Neuronal stem cell (in vitro differentiated cells): ENCODE measurements around the gene OR52B2.

ENCODE experiments used
- DNase-seq: peaks from one replicate; pipeline ENCODE4 v3.0.0-alpha.2; 2013; ENCODE audit warnings: low spot score
- H2AFZ ChIP-seq: one replicate; pipeline ENCODE4 v1.6.1; 2013; ENCODE audit warnings: mild to moderate bottlenecking, low read length, inconsistent platforms
- H2AK5ac ChIP-seq: 2 replicates; pipeline ENCODE4 v1.6.1; 2013; ENCODE audit warnings: low read depth, mild to moderate bottlenecking, inconsistent platforms, low read length, moderate library complexity, mixed read lengths
- H2BK120ac ChIP-seq: 2 replicates; pipeline ENCODE4 v1.6.1; 2013; ENCODE audit warnings: low read depth, mild to moderate bottlenecking, inconsistent platforms, low read length, moderate library complexity, mixed read lengths
- H2BK12ac ChIP-seq: one replicate; pipeline ENCODE4 v1.6.1; 2013; ENCODE audit warnings: low read length, inconsistent platforms
- H2BK15ac ChIP-seq: 2 replicates; pipeline ENCODE4 v1.6.1; 2013; ENCODE audit warnings: mild to moderate bottlenecking, low read length, inconsistent platforms, mixed read lengths
- H2BK5ac ChIP-seq: one replicate; pipeline ENCODE4 v1.6.1; 2013; ENCODE audit warnings: inconsistent platforms, mild to moderate bottlenecking, low read length, moderate library complexity
- H3K14ac ChIP-seq: one replicate; pipeline ENCODE4 v1.6.1; 2013; ENCODE audit warnings: low read length, inconsistent platforms
- H3K18ac ChIP-seq: 2 replicates; pipeline ENCODE4 v1.6.1; 2013; ENCODE audit warnings: low read length, inconsistent platforms
- H3K23ac ChIP-seq: 2 replicates; pipeline ENCODE4 v1.6.1; 2013; ENCODE audit warnings: low read depth, mild to moderate bottlenecking, mixed read lengths, low read length, inconsistent platforms; ENCODE audit not compliant: poor library complexity
- H3K27ac ChIP-seq: replicated peaks from 3 replicates; pipeline ENCODE4 v1.5.1; 2013; ENCODE audit warnings: low read length, inconsistent platforms
- H3K27me3 ChIP-seq, 3 experiments: 2 replicates each; pipeline ENCODE4 v1.6.1; 2013; ENCODE audit warnings: low read length in 3 of 3, mild to moderate bottlenecking in 2 of 3, inconsistent platforms in 1 of 3, low read depth in 1 of 3, mixed read lengths in 1 of 3, moderate library complexity in 1 of 3; ENCODE audit not compliant: control insufficient read depth in 3 of 3, insufficient read depth in 3 of 3
- H3K36me3 ChIP-seq, 2 donors: replicated peaks in 1 of 2; 2 replicates each; pipeline ENCODE4 v1.6.1; 2013; ENCODE audit warnings: low read length in 2 of 2; ENCODE audit not compliant: control insufficient read depth in 2 of 2, insufficient read depth in 2 of 2
- H3K4ac ChIP-seq: 2 replicates; pipeline ENCODE4 v1.6.1; 2013; ENCODE audit warnings: inconsistent platforms, mild to moderate bottlenecking, low read length, moderate library complexity
- H3K4me1 ChIP-seq, 2 donors: 1 replicate in 1 of 2; 2 replicates in 1 of 2; pipeline ENCODE4 v1.6.1; 2013; ENCODE audit warnings: low read length in 2 of 2, low read depth in 1 of 2; ENCODE audit not compliant: control insufficient read depth in 2 of 2, insufficient read depth in 1 of 2
- H3K4me2 ChIP-seq: one replicate; pipeline ENCODE4 v1.6.1; 2013; ENCODE audit warnings: mild to moderate bottlenecking, low read length, inconsistent platforms; ENCODE audit not compliant: insufficient read depth, poor library complexity, severe bottlenecking
- H3K4me3 ChIP-seq, 2 donors: 2 replicates each; pipeline ENCODE4 v1.5.1; 2013; ENCODE audit warnings: low read length in 2 of 2, mild to moderate bottlenecking in 2 of 2, inconsistent platforms in 1 of 2, moderate library complexity in 1 of 2
- H3K79me1 ChIP-seq: one replicate; pipeline ENCODE4 v1.6.1; 2013; ENCODE audit warnings: low read depth, mild to moderate bottlenecking, inconsistent platforms, low read length, moderate library complexity
- H3K9ac ChIP-seq: one replicate; pipeline ENCODE4 v1.6.1; 2013; ENCODE audit warnings: mild to moderate bottlenecking, low read depth, low read length, inconsistent platforms; ENCODE audit not compliant: poor library complexity
- H3K9me3 ChIP-seq, 2 donors: replicated peaks in 1 of 2; 2 replicates each; pipeline versions ENCODE3 to v1.6.1; 2013; ENCODE audit warnings: low read length in 2 of 2, mild to moderate bottlenecking in 2 of 2, inconsistent platforms in 1 of 2, low read depth in 1 of 2, mixed read lengths in 1 of 2, moderate library complexity in 1 of 2; ENCODE audit not compliant: control insufficient read depth in 2 of 2, insufficient read depth in 1 of 2
- H4K8ac ChIP-seq: one replicate; pipeline ENCODE4 v1.6.1; 2013; ENCODE audit warnings: low read depth, mild to moderate bottlenecking, inconsistent platforms, low read length, moderate library complexity
- H4K91ac ChIP-seq: one replicate; pipeline ENCODE4 v1.6.1; 2013; ENCODE audit warnings: low read length, low read depth, mild to moderate bottlenecking, inconsistent platforms; ENCODE audit not compliant: poor library complexity
- WGBS, 2 donors: extraction: QIAGEN DNeasy Blood & Tissue Kit; methylation state at CpG; one replicate each; pipeline ENCODE4 v1.1.7; 2013; ENCODE audit warnings: missing lambda C conversion rate in 2 of 2, mixed read lengths in 1 of 2; ENCODE audit not compliant: insufficient read length in 2 of 2, insufficient replicate concordance in 1 of 2; ENCODE audit errors: extremely low coverage in 2 of 2; 5-methylcytosine and 5-hydroxymethylcytosine counted together

OR52B2 gene

DNA sequence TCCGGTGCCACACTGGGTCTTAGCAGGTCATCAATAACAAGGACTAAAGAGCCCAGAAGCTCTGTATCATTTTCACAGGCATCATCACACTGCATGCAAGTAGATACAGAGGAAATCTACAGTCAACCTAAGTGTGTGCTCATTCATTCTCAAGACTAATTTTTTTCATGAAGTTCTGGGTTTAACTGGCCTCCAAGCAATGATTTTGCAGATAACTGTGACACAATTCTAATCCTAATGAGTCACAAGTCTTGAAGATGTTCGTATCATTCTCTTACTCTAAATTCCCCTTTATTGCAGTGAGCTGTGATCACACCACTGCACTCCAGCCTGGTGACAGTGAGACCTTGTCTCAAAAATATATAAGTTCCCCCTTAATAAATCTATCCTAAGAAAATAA is 31.4 kb upstream of the OR52B2 start:
- Histone ChIP-seq H3K4me3 (no peak overlapping the region), H2BK5ac (no peak overlapping the region), H3K4me2 (no peak overlapping the region), H4K91ac (no peak overlapping the region), H3K79me1 (no peaks in the 10 kb centered on the region), H3K4ac (no peak overlapping the region), H3K23ac (no peak overlapping the region), H4K8ac (no peak overlapping the region), H3K9ac (no peak overlapping the region), H2BK120ac (no peak overlapping the region), H2AK5ac (no peak overlapping the region), H3K4me1 (no peaks in the 10 kb centered on the region), H3K18ac (no peak overlapping the region), H3K27me3 (no peaks in the 10 kb centered on the region), H3K9me3 (no peaks in the 10 kb centered on the region), H3K27ac (no peak overlapping the region), H3K14ac (no peak overlapping the region), H3K36me3 (peaks cover 0 to 22% of the 10 kb centered on the region in 2 donors), H2BK15ac (no peak overlapping the region), H2AFZ (no peak overlapping the region), H2BK12ac (no peak overlapping the region)
- WGBS, 2 donors, result no CpG with 5 or more reads among the region's 2 CpGs
- DNase-seq, result no peak

DNA sequence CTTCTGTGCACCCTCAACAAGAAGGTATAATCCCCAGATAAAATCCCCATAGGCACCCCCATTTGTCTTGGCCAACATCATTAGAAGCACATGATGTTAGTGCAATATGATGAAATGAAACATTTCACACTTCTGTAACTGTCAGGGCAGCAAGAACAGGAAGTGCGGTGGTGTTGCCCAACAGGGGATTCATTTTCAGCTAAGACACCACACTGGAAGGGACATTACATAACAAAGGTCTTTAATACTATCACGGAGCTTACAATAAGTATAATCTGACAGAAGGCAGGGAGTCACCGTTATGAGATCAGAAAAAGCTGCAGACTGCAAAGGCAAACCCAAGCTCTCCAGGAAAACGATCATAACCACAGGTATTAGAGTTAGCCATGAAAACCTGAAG is 30.8 kb upstream of the OR52B2 start:
- Histone ChIP-seq H3K4me2 (no peak overlapping the region), H3K4me3 (no peak overlapping the region), H3K27ac (no peak overlapping the region), H3K79me1 (no peaks in the 10 kb centered on the region), H3K23ac (no peak overlapping the region), H3K18ac (no peak overlapping the region), H3K14ac (no peak overlapping the region), H3K27me3 (peaks cover 0 to 3% (median 0%) of the 10 kb centered on the region in 3 experiments), H2BK120ac (no peak overlapping the region), H2AK5ac (no peak overlapping the region), H3K4ac (no peak overlapping the region), H3K9me3 (no peaks in the 10 kb centered on the region), H3K4me1 (no peaks in the 10 kb centered on the region), H3K36me3 (peaks cover 0 to 19% of the 10 kb centered on the region in 2 donors), H2BK5ac (no peak overlapping the region), H4K8ac (no peak overlapping the region), H2BK15ac (no peak overlapping the region), H4K91ac (no peak overlapping the region), H2BK12ac (no peak overlapping the region), H3K9ac (no peak overlapping the region), H2AFZ (no peak overlapping the region)
- DNase-seq, result no peak
- WGBS, 2 donors, result no CpG with 5 or more reads among the region's 4 CpGs

DNA sequence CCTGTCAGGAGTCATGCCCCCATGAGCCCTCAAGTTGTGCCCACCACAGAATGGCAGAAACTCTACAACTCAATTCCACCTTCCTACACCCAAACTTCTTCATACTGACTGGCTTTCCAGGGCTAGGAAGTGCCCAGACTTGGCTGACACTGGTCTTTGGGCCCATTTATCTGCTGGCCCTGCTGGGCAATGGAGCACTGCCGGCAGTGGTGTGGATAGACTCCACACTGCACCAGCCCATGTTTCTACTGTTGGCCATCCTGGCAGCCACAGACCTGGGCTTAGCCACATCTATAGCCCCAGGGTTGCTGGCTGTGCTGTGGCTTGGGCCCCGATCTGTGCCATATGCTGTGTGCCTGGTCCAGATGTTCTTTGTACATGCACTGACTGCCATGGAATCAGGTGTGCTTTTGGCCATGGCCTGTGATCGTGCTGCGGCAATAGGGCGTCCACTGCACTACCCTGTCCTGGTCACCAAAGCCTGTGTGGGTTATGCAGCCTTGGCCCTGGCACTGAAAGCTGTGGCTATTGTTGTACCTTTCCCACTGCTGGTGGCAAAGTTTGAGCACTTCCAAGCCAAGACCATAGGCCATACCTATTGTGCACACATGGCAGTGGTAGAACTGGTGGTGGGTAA is 29.2 kb upstream of the OR52B2 start, which contains the start of gene OR52W1:
TSS of gene OR52W1 (plus strand) at position 51 of the 637 bp plus-strand sequence. CDS start at position 51, 0 bp downstream.
- Histone ChIP-seq H3K9me3 (no peaks in the 10 kb centered on the region), H3K36me3 (peaks cover 0 to 6% of the 10 kb centered on the region in 2 donors), H2AK5ac (peak within 1 kb of the TSS; percentile 9), H3K4me1 (no peaks in the 10 kb centered on the region), H2BK15ac (no peak within 1 kb of the TSS), H3K4me3 (peak within 1 kb of the TSS in 1 of 2 donors; percentile 56), H2BK5ac (peak within 1 kb of the TSS; percentile 29), H4K8ac (no peak within 1 kb of the TSS), H3K4me2 (no peak within 1 kb of the TSS), H3K4ac (no peak within 1 kb of the TSS), H3K9ac (no peak within 1 kb of the TSS), H4K91ac (no peak within 1 kb of the TSS), H2AFZ (no peak within 1 kb of the TSS), H3K27ac (no peak within 1 kb of the TSS), H3K27me3 (peaks cover 0 to 5% (median 0%) of the 10 kb centered on the region in 3 experiments), H3K18ac (no peak within 1 kb of the TSS), H2BK12ac (peak within 1 kb of the TSS; percentile 76), H3K23ac (peak within 1 kb of the TSS; percentile 52), H2BK120ac (peak within 1 kb of the TSS; percentile 37), H3K14ac (peak within 1 kb of the TSS; percentile 21), H3K79me1 (no peaks in the 10 kb centered on the region)
- no peak for DNase-seq
- no CpG with 5 or more reads among the region's 5 CpGs for whole genome bisulfite sequencing, 2 donors

DNA sequence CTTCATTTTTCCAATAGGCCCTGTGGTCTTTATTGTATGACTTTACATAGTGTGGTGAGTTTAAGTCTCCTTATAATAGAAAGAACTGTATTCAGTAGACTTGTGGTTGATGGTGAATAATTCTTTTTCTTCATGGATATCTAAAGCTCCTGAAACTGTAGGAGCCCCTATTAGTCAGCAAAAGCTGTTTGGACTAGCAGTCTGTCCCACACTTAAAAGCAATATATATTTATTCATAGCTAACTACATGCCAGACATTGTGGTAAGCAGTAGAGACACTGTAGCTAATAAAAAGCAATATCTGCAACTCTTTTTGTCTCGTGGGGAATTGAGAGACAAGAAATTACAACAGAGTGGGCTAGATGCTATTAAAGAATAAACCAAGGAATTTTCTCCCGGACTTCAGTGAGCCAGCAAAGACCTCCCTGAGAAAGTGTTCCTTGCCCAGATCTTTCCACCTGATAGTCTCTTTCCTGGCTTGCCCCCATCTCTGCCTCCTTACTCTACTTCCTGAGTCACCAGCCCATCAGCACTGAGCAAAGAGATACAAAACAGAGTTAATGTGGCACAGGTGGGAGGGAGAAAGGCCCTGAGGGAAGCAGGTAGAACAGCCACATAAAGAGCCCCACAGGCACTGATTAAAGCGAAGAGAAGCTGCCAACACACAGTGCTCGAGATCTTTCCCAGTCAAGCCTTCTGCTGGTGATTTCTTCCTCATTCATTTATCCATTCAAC is 27.5 kb upstream of the OR52B2 start:
- Histone ChIP-seq H3K36me3 (peaks cover 0 to 3% of the 10 kb centered on the region in 2 donors), H3K9me3 (no peaks in the 10 kb centered on the region), H3K23ac (no peak overlapping the region), H3K27me3 (peaks cover 0 to 5% (median 0%) of the 10 kb centered on the region in 3 experiments), H3K27ac (no peak overlapping the region), H3K18ac (no peak overlapping the region), H3K4me2 (no peak overlapping the region), H3K14ac (no peak overlapping the region), H3K4ac (no peak overlapping the region), H2BK15ac (no peak overlapping the region), H2AK5ac (no peak overlapping the region), H2AFZ (no peak overlapping the region), H2BK5ac (no peak overlapping the region), H3K4me1 (peaks cover 0 to 2% of the 10 kb centered on the region in 2 donors), H2BK12ac (no peak overlapping the region), H3K79me1 (no peaks in the 10 kb centered on the region), H3K9ac (no peak overlapping the region), H3K4me3 (no peak overlapping the region), H4K91ac (no peak overlapping the region), H4K8ac (no peak overlapping the region), H2BK120ac (no peak overlapping the region)
- no CpG with 5 or more reads among the region's 4 CpGs for WGBS, 2 donors
- DNase-seq, result no peak
